HCT116 (cell line): ENCODE data around the gene GPR146. TPM values are rescaled to one million over a fixed set of nuclear protein-coding genes. Genes with fewer than 3 reads are reported as not detected.

Source experiments
- ATAC-seq: fragments of 200-7000 bp; cut with Tn5 transposase; 2 replicates; pipeline ENCODE4 v1.9.1; 2020; ENCODE audit warnings: mild to moderate bottlenecking, moderate library complexity
- BruUV-seq: library from RNA; stranded (reverse); fragments of 400-500 nt; replicated peaks from 2 replicates; lab custom pipeline; 2021; lab: Mats Ljungman, UMichigan
- CTCF ChIA-PET: fragments of 300-600 bp; sonication (Branson Sonifier 250); formaldehyde crosslinking; loops from one replicate; lab custom pipeline; 2021; ENCODE audit warnings: antibody characterized with exemption; lab: Charles Lee
- POLR2A ChIA-PET: fragments of 300-600, 350-600 bp; sonication (Branson Sonifier 250); formaldehyde crosslinking; loops from one replicate; lab custom pipeline; 2021; ENCODE audit warnings: antibody characterized with exemption; lab: Charles Lee
- RAD21 ChIA-PET, 2 experiments: fragments of 300-600 bp; sonication (Branson Sonifier 250); formaldehyde crosslinking; loops; one replicate each; lab custom pipeline; 2023; ENCODE audit warnings: low total read pairs in 2 of 2; ENCODE audit not compliant: uncharacterized antibody in 2 of 2, unreplicated experiment in 2 of 2, low non-redundant PET in 1 of 2; lab: Charles Lee
- DNase-seq: peaks from one replicate; pipeline ENCODE4 v3.0.0-alpha.2; 2010; ENCODE audit warnings: low read depth, low spot score
- H2AFZ ChIP-seq: fragments of 200-600 bp; shearing (Covaris generic), sonication (generic); 2 replicates; pipeline ENCODE4 v1.6.1; 2017; ENCODE audit warnings: low read depth, mixed run types, mixed read lengths, antibody characterized with exemption, low read length; ENCODE audit not compliant: poor library complexity, severe bottlenecking
- H3K27ac ChIP-seq: 2 replicates; pipeline ENCODE4 v1.5.1; 2012; ENCODE audit warnings: low read depth, low read length
- H3K27me3 ChIP-seq: fragments of 200-600 bp; sonication (generic); 2 replicates; pipeline ENCODE4 v1.6.1; 2016; ENCODE audit warnings: mixed run types, low read length, mixed read lengths; ENCODE audit not compliant: insufficient read depth
- H3K36me3 ChIP-seq, 2 experiments: fragments of 200-500 bp in 1 of 2; fragments of 200-600 bp in 1 of 2; sonication (Bioruptor generic) in 1 of 2; sonication (generic) in 1 of 2; 2 replicates each; pipeline versions ENCODE4 v1.5.1 to v1.6.1; 2014 to 2016; ENCODE audit warnings: low read length in 2 of 2, inconsistent platforms in 1 of 2, mixed read lengths in 1 of 2, mixed run types in 1 of 2; ENCODE audit not compliant: insufficient read depth in 2 of 2, control insufficient read depth in 1 of 2
- H3K4me1 ChIP-seq, 2 experiments: fragments of 200-600 bp in 1 of 2; sonication (generic) in 1 of 2; 2 replicates each; pipeline versions ENCODE4 v1.5.1 to v1.6.1; 2012 to 2017; ENCODE audit warnings: low read length in 2 of 2, inconsistent platforms in 1 of 2, mild to moderate bottlenecking in 1 of 2, mixed read lengths in 1 of 2, mixed run types in 1 of 2, moderate library complexity in 1 of 2; ENCODE audit not compliant: insufficient read depth in 2 of 2, control insufficient read depth in 1 of 2
- H3K4me2 ChIP-seq: fragments of 200-600 bp; sonication (generic); 2 replicates; pipeline ENCODE4 v1.6.1; 2017; ENCODE audit warnings: mixed run types, low read length, mixed read lengths
- H3K4me3 ChIP-seq, 2 experiments: fragments of 200-600 bp in 1 of 2; sonication (generic) in 1 of 2; replicated peaks in 1 of 2; 2 replicates each; pipeline ENCODE4 v1.5.1; 2011 to 2016; ENCODE audit warnings: low read length in 2 of 2, control low read depth in 1 of 2, low read depth in 1 of 2, mild to moderate bottlenecking in 1 of 2, mixed read lengths in 1 of 2, mixed run types in 1 of 2
- H3K79me2 ChIP-seq: fragments of 200-600 bp; sonication (generic); 2 replicates; pipeline ENCODE4 v1.6.1; 2017; ENCODE audit warnings: mild to moderate bottlenecking, mixed run types, low read length, moderate library complexity, mixed read lengths; ENCODE audit not compliant: insufficient read depth
- H3K9ac ChIP-seq: fragments of 200-600 bp; sonication (generic); 2 replicates; pipeline ENCODE4 v1.6.1; 2016; ENCODE audit warnings: low read length, mixed read lengths
- H3K9me2 ChIP-seq: fragments of 200-600 bp; sonication (generic), shearing (Covaris generic); 2 replicates; pipeline ENCODE4 v1.6.1; 2017; ENCODE audit warnings: mixed run types, mild to moderate bottlenecking, moderate library complexity; ENCODE audit not compliant: insufficient read depth
- H3K9me3 ChIP-seq, 2 experiments: fragments of 200-500 bp in 1 of 2; fragments of 200-600 bp in 1 of 2; sonication (Bioruptor generic) in 1 of 2; sonication (generic) in 1 of 2; 2 replicates each; pipeline ENCODE4 v1.6.1; 2014 to 2017; ENCODE audit warnings: low read length in 2 of 2, mixed read lengths in 2 of 2, inconsistent platforms in 1 of 2, low read depth in 1 of 2, mild to moderate bottlenecking in 1 of 2, mixed run types in 1 of 2, moderate library complexity in 1 of 2; ENCODE audit not compliant: control insufficient read depth in 1 of 2, insufficient read depth in 1 of 2
- H4K20me1 ChIP-seq: fragments of 200-600 bp; sonication (generic), shearing (Covaris generic); 2 replicates; pipeline ENCODE4 v1.6.1; 2017; ENCODE audit warnings: mixed run types, mild to moderate bottlenecking, moderate library complexity; ENCODE audit not compliant: insufficient read depth
- CBX3 ChIP-seq: IDR thresholded peaks from 2 replicates; pipeline ENCODE4 v1.6.1; 2012; ENCODE audit warnings: low read depth
- FOSL1 ChIP-seq: IDR thresholded peaks from 2 replicates; pipeline ENCODE4 v1.6.1; 2012; ENCODE audit warnings: low read depth
- JUND ChIP-seq: IDR thresholded peaks from 2 replicates; pipeline ENCODE4 v1.6.1; 2012
- POLR2A ChIP-seq: IDR thresholded peaks from 2 replicates; pipeline ENCODE4 v1.7.0; 2011; ENCODE audit warnings: borderline replicate concordance; ENCODE audit not compliant: insufficient read depth, insufficient read length; ENCODE audit errors: extremely low read depth
- RAD21 ChIP-seq: IDR thresholded peaks from 2 replicates; pipeline ENCODE4 v1.6.1; 2012; ENCODE audit warnings: low read depth, mild to moderate bottlenecking
- REST ChIP-seq: IDR thresholded peaks from 2 replicates; pipeline ENCODE4 v1.6.1; 2012; ENCODE audit warnings: low read depth
- SRF ChIP-seq: IDR thresholded peaks from 2 replicates; pipeline ENCODE4 v1.6.1; 2012; ENCODE audit warnings: low read depth
- ZFX ChIP-seq: fragments of 450-650 bp; IDR thresholded peaks from 2 replicates; pipeline ENCODE4 v1.6.1; 2017
- intact Hi-C: fragments of 100-400 bp; cut with micrococcal nuclease; formaldehyde crosslinking; loops from 2 replicates; pipeline ENCODE4 v1.10.0; 2022
- total RNA-seq: library from RNA; stranded (reverse); gene quantifications from one replicate; pipeline ENCODE4 v1.2.1, GENCODE V29; 2021; ENCODE audit not compliant: unreplicated experiment
- TF ChIP-seq, protein P1 (sequence below): IDR thresholded peaks from 2 replicates; pipeline ENCODE4 v1.6.1; 2012

GPR146 gene
- total RNA-seq, 1 experiment from 2014 or later: 2.4 TPM

DNA sequence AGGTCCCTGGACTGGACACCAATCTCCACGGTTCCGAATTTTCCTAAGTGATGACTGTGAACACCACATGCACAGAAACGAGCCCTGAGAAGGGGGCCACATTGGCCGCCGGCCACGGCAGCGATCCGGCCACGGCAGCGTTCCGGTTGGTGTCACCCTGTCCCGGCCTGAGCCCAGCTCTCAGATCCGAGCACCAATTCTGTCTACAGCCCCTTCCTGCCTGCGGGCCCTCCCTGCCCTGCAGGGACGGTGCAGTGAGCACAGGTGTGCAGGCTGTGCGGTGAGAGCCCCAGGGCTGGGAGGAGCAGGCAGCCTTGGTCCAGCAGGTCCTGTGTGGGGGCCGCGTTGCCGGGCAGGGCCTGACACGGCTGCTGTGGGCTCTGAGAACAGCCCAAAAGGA, 29.7 kb upstream of the GPR146 start (continued):
- no peak for TF ChIP-seq REST
- TF ChIP-seq RAD21: no peak
- TF ChIP-seq, protein P1, sequence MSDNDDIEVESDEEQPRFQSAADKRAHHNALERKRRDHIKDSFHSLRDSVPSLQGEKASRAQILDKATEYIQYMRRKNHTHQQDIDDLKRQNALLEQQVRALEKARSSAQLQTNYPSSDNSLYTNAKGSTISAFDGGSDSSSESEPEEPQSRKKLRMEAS: no peak
- no peak for TF ChIP-seq JUND
- no peak for TF ChIP-seq SRF
- TF ChIP-seq FOSL1: no peak
- no peak for TF ChIP-seq CBX3

DNA sequence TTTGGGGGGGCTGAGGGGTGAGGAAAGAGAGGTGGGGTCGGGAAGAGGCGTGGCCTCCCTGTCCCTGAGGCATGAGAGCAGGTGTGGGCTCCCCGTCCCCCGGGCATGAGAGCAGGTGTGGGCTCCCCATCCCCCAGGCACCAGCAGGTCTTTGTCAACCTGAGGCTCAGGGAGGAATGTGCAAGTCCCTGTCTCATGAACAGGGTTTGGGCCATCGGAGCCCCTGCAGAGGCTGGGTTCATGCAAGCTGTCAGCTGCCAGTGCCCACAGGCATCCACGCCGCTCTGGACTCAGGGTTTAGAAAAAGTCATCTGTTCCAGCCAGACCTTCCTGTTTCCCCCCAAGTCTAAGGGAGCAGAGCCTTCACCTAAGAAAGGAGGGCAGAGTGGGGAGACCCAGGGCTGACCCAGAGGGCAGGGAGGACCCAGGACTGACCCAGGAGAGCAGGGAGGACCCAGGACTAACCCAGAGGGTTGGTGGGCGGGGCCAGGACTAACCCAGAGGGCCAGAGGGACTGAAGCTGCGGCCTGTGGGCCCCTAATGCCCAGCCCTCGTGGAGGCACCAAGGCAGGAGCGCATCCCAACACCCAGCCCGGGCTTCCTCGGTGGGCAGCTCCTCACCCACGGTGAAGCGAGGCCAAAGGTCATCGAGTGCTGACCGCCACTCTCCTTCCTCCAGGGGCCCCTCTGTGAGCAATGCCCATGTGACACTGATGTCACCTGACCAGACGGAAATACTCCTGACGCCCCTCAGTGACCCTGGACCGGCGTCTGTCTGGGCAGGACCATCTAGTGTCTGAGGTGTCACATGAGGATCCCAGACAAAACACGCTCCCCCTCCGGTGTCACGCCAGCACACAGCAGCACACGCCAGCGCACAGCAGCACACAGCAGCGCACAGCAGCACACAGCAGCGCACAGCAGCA, 28.9 kb upstream of the GPR146 start:
- ATAC-seq (no peak), DNase-seq (no peak)
- no peaks in the 10 kb centered on the region for H3K9me2 ChIP-seq
- ChIA-PET POLR2A (no interaction called here), RAD21 (no interaction called here), CTCF (no interaction called here)
- H3K79me2 ChIP-seq: 0 out of 2 replicates have a peak, but pooled peaks cover 5% of the 10 kb centered on the region
- H3K4me2 ChIP-seq: no peak overlapping the region
- no peaks in the 10 kb centered on the region for H3K4me1 ChIP-seq
- H3K4me3 ChIP-seq: no peak overlapping the region
- H4K20me1 ChIP-seq: no peaks in the 10 kb centered on the region
- H3K9ac ChIP-seq: no peak overlapping the region
- H2AFZ ChIP-seq: no peak overlapping the region
- TF ChIP-seq REST (no peak), JUND (no peak), POLR2A (no peak), ZFX (no peak), CBX3 (no peak), FOSL1 (no peak)
- TF ChIP-seq, protein P1: no peak
- intact Hi-C loops: no loop called here
- BruUV-seq: no TSS peak
- H3K9me3 ChIP-seq: no peaks in the 10 kb centered on the region
- no peak overlapping the region for H3K27ac ChIP-seq
- H3K27me3 ChIP-seq: no peaks in the 10 kb centered on the region
- no peaks in the 10 kb centered on the region for H3K36me3 ChIP-seq
